ENCODE measurements around the gene COLEC11. TPM values are rescaled to one million over a fixed set of nuclear protein-coding genes. Genes with fewer than 3 reads are reported as not detected.
A peak's percentile ranks its signal among the peaks of the same experiment; 100 is the strongest.
"Not testable (repeated sequence)": the region's sequence is repeated elsewhere in the genome, so short reads cannot be mapped to it uniquely, and the experiment has no call there.

Gene COLEC11
- total RNA-seq, 1 donor from 2014 or later, result not detected

GRCh38 chr2:3572620-3573019 lies 22.3 kb upstream of the COLEC11 start:
- peaks cover 25% of the 10 kb centered on the region for H3K4me1 ChIP-seq
- no peak for DNase-seq (ENCODE audit: extremely low spot score in 2 of 2)
- no peaks in the 10 kb centered on the region for H3K27me3 ChIP-seq
- no peaks in the 10 kb centered on the region for H3K9me3 ChIP-seq
- intact Hi-C loops (cut with DNase I), result loop anchor here (10.0 kb wide), 1 partner anchor 1918 kb away; no protein-coding TSS in a partner anchor
- TF ChIP-seq POLR2A (IDR thresholded peaks at IDR 0.05) (no peak), POLR2AphosphoS5 (IDR thresholded peaks at IDR 0.05; ENCODE audit: insufficient read depth in 1 of 2, low read depth in 1 of 2) (no peak)
- TF ChIP-seq, protein P1, sequence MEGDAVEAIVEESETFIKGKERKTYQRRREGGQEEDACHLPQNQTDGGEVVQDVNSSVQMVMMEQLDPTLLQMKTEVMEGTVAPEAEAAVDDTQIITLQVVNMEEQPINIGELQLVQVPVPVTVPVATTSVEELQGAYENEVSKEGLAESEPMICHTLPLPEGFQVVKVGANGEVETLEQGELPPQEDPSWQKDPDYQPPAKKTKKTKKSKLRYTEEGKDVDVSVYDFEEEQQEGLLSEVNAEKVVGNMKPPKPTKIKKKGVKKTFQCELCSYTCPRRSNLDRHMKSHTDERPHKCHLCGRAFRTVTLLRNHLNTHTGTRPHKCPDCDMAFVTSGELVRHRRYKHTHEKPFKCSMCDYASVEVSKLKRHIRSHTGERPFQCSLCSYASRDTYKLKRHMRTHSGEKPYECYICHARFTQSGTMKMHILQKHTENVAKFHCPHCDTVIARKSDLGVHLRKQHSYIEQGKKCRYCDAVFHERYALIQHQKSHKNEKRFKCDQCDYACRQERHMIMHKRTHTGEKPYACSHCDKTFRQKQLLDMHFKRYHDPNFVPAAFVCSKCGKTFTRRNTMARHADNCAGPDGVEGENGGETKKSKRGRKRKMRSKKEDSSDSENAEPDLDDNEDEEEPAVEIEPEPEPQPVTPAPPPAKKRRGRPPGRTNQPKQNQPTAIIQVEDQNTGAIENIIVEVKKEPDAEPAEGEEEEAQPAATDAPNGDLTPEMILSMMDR (IDR thresholded peaks at IDR 0.05), result no peak
- H3K4me3 ChIP-seq, result no peak overlapping the region
- H3K36me3 ChIP-seq, result peaks cover 0 to 13% of the 10 kb centered on the region in 2 donors
- H3K27ac ChIP-seq, result no peak overlapping the region

DNA sequence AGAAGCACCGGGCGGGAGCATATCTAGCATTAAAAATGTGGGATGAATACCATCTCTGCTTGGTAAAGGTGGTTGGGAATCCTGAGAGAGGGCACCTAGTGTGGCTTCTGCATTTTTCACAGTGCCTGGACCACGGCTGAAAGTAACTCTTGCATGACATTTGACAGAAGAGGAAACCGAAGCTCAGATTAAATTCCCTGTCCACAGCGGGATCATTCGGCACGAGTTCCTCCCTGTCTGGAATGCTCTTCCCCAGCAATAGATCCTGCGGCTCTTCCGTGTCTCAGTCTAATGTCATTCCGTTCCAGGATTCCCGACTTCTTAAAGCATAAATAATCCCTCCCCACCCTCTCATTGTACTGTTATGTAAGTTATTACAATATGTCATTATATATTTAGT lies 20.8 kb upstream of the COLEC11 start:
- Histone ChIP-seq H3K36me3 (peaks cover 0 to 24% of the 10 kb centered on the region in 2 donors), H3K4me1 (peaks cover 38% of the 10 kb centered on the region), H3K9me3 (no peaks in the 10 kb centered on the region), H3K27me3 (no peaks in the 10 kb centered on the region), H3K4me3 (no peak overlapping the region), H3K27ac (no peak overlapping the region)
- intact Hi-C loops (cut with DNase I), result loop anchor here (10.0 kb wide), 1 partner anchor 1919 kb away; no protein-coding TSS in a partner anchor
- peak in 1 of 2 donors; percentile 77 for DNase-seq (ENCODE audit: extremely low spot score in 2 of 2)
- TF ChIP-seq POLR2A (IDR thresholded peaks at IDR 0.05), result no peak

DNA sequence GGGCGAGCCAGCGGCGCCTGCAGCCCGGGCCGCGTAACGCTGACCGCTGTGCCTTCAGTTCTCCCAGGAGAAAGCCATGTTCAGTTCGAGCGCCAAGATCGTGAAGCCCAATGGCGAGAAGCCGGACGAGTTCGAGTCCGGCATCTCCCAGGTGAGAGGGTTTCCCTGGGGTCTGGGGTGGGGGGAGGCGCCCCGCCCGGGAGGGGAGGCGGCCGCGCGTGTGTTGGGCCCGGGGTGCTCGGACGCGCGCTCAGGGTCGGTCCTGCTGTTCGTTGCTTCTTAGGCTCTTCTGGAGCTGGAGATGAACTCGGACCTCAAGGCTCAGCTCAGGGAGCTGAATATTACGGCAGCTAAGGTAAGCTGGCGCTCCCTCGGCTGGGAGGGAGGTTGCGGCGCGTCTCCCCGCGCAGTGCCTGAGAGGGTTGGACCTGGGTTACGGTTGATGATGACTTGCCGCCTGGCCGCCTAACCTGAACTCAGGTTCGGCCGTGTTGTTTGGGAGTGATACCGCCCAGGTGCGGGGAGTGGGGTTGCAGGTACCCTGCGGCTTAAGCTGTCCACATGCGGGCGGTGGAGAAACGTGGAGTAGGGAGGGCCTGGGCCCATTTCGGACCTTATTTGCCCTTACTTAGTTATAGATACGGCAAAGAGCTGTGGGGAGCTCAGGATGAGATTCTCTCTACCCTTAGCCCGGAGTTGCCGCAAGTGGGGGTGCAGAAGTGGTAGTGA lies 19.2 kb upstream of the COLEC11 start:
- no peaks in the 10 kb centered on the region for H3K27me3 ChIP-seq
- H3K4me1 ChIP-seq, result peaks cover 50% of the 10 kb centered on the region
- no peak for DNase-seq (ENCODE audit: extremely low spot score in 2 of 2)
- TF ChIP-seq, protein P1 (IDR thresholded peaks at IDR 0.05), result no peak
- no peak for TF ChIP-seq POLR2A (IDR thresholded peaks at IDR 0.05)
- H3K9me3 ChIP-seq, result no peaks in the 10 kb centered on the region
- peaks cover 0 to 40% of the 10 kb centered on the region in 2 donors for H3K36me3 ChIP-seq
- intact Hi-C loops (cut with DNase I), result loop anchor here (1.0 to 10.0 kb wide), 2 partner anchors 17 to 1921 kb away; partner anchors contain the start of gene RNASEH1
- peak overlapping the region; percentile 85 to 95 for H3K4me3 ChIP-seq
- peak overlapping the region; percentile 91 for H3K27ac ChIP-seq

GRCh38 chr2:3576263-3576630 lies 18.7 kb upstream of the COLEC11 start:
- H3K9me3 ChIP-seq; H3K27me3 ChIP-seq; DNase-seq (ENCODE audit: extremely low spot score in 2 of 2): not testable (repeated sequence)
- intact Hi-C loops (cut with DNase I), result loop anchor here (10.0 kb wide), 1 partner anchor 1921 kb away; no protein-coding TSS in a partner anchor
- Histone ChIP-seq H3K36me3 (peaks cover 0 to 45% of the 10 kb centered on the region in 2 donors), H3K4me1 (peaks cover 50% of the 10 kb centered on the region), H3K4me3 (peak overlapping the region; percentile 85 to 95), H3K27ac (peak overlapping the region; percentile 91)

DNA sequence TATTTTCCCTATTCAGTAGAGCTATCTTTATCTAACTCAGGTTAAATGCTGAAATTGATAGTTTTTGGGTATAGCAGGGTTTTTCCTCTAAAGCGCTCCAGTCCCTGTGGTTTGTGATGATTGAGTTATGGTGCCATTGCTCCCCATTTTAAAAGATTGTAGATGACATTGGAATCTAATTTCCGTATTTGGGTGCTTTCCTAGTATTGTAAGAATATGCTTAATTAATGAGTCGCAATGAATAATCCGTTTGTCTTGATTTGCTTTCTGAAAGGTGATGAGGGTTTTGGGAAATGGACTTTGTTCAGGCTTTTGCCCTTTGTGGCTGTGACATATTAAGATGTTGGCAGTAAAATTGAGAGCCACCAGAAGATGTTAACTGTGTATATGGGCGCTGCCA lies 15.9 kb upstream of the COLEC11 start:
- Histone ChIP-seq H3K9me3 (no peaks in the 10 kb centered on the region), H3K27ac (no peak overlapping the region), H3K27me3 (no peaks in the 10 kb centered on the region), H3K4me3 (no peak overlapping the region), H3K4me1 (peaks cover 50% of the 10 kb centered on the region), H3K36me3 (peaks cover 0 to 55% of the 10 kb centered on the region in 2 donors)
- DNase-seq (ENCODE audit: extremely low spot score in 2 of 2), result no peak
- TF ChIP-seq POLR2AphosphoS5 (IDR thresholded peaks at IDR 0.05; ENCODE audit: insufficient read depth in 1 of 2, low read depth in 1 of 2) (no peak), POLR2A (IDR thresholded peaks at IDR 0.05) (no peak)
- TF ChIP-seq, protein P1 (IDR thresholded peaks at IDR 0.05), result no peak
- intact Hi-C loops (cut with DNase I), result loop anchor here (10.0 kb wide), 1 partner anchor 1924 kb away; no protein-coding TSS in a partner anchor

GRCh38 chr2:3580449-3580848 lies 14.5 kb upstream of the COLEC11 start:
- H3K27me3 ChIP-seq, result no peaks in the 10 kb centered on the region
- H3K27ac ChIP-seq, result no peak overlapping the region
- peaks cover 54% of the 10 kb centered on the region for H3K4me1 ChIP-seq
- peaks cover 0 to 55% of the 10 kb centered on the region in 2 donors for H3K36me3 ChIP-seq
- intact Hi-C loops (cut with DNase I), result no loop called here
- no peaks in the 10 kb centered on the region for H3K9me3 ChIP-seq
- no peak overlapping the region for H3K4me3 ChIP-seq
- no peak for DNase-seq (ENCODE audit: extremely low spot score in 2 of 2)
- TF ChIP-seq POLR2A (IDR thresholded peaks at IDR 0.05) (no peak), POLR2AphosphoS5 (IDR thresholded peaks at IDR 0.05; ENCODE audit: insufficient read depth in 1 of 2, low read depth in 1 of 2) (no peak)
- TF ChIP-seq, protein P1 (IDR thresholded peaks at IDR 0.05), result no peak
